K562 treated with DMSO at 1 percent for 4 hours (cell line): ENCODE measurements around the gene IFRD2. TPM values are rescaled to one million over a fixed set of nuclear protein-coding genes. Genes with fewer than 3 reads are reported as not detected.

Experiments
- total RNA-seq: library from RNA; unstranded; fragments of 300-600 nt; gene quantifications from 2 replicates; pipeline ENCODE4 v1.2.3, GENCODE V29; 2022; ENCODE audit not compliant: insufficient read depth

Gene IFRD2, protein sequence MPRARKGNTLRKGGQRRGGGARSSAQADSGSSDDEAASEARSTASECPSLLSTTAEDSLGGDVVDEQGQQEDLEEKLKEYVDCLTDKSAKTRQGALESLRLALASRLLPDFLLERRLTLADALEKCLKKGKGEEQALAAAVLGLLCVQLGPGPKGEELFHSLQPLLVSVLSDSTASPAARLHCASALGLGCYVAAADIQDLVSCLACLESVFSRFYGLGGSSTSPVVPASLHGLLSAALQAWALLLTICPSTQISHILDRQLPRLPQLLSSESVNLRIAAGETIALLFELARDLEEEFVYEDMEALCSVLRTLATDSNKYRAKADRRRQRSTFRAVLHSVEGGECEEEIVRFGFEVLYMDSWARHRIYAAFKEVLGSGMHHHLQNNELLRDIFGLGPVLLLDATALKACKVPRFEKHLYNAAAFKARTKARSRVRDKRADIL
- total RNA-seq: 36.1 and 41.2 TPM in 2 replicates

DNA sequence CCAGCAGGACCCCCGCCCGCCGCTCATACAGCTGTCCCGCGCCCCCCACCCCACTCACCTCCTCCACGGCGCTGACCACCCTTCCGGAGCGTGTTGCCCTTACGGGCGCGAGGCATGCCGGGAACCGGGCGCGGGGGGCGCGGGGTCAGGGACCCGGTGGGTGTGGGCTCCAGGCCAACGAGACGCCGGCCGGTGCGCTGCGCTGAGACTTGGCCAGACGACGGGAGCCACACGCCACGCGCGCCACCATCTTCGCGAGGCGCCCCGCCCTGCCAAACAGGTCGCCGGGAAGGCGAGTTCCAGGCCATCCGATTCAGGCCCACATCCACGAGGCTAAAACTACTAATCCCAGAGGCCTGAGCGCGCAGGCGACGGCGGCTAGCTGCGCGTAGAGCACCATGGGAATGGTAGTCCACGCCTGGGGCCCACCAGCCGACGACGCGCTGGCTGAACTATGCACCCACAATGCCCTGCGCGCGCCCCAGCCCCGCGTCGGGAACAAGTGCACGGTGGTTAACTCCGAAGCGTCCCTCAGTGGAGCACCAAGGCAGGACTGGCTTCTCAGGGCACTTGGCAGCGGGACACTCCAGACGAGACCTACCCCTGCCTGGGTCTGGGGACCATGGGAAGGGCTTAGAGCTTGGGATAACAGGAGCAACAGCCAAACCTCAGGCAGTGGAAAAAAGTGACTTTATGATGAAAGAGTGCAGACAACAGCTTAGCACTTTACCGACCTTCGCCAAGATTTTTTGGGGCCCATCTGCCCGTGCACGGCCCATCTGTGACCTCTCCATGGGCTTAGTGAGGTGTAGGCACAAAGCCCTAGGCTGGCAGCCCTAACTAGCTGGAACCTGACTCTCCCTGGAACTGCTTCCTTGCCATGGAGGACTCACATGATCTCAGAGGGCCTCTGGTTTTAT is at the start of gene IFRD2:
IFRD2 (minus strand) TSS at position 271 of the 920 bp plus-strand sequence; CDS start at position 116, 155 bp downstream.

DNA sequence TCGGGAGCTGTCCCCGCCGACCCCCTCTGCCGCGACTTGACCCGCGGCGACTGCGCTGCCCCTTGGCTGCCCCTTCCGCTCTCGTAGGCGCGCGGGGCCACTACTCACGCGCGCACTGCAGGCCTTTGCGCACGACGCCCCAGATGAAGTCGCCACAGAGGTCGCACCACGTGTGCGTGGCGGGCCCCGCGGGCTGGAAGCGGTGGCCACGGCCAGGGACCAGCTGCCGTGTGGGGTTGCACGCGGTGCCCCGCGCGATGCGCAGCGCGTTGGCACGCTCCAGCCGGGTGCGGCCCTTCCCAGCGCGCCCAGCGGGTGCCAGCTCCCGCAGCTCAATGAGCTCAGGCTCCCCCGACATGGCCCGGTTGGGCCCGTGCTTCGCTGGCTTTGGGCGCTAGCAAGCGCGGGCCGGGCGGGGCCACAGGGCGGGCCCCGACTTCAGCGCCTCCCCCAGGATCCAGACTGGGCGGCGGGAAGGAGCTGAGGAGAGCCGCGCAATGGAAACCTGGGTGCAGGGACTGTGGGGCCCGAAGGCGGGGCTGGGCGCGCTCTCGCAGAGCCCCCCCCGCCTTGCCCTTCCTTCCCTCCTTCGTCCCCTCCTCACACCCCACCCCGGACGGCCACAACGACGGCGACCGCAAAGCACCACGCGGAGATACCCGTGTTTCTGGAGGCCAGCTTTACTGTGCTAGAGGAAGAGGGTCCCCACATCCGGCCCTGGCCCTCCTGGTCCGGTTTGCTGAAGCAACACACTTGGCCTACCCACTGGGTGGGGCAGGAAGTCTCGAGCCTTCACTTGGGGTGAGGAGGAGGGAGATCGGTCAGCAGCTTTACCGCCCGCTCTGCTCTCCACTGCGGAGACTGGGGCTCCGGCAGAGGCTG is 48.5 kb upstream of the IFRD2 start, which contains the start of gene RASSF1:
RASSF1 (minus strand) TSS at position 389 of the 882 bp plus-strand sequence; CDS start at position 358, 31 bp downstream.

GRCh38 chr3:50327943-50328691 is 35.9 kb upstream of the IFRD2 start, which contains the start of gene TUSC2:
Gene TUSC2 (minus strand): TSS chr3:50328223. CDS start chr3:50328099, 124 bp downstream.

DNA sequence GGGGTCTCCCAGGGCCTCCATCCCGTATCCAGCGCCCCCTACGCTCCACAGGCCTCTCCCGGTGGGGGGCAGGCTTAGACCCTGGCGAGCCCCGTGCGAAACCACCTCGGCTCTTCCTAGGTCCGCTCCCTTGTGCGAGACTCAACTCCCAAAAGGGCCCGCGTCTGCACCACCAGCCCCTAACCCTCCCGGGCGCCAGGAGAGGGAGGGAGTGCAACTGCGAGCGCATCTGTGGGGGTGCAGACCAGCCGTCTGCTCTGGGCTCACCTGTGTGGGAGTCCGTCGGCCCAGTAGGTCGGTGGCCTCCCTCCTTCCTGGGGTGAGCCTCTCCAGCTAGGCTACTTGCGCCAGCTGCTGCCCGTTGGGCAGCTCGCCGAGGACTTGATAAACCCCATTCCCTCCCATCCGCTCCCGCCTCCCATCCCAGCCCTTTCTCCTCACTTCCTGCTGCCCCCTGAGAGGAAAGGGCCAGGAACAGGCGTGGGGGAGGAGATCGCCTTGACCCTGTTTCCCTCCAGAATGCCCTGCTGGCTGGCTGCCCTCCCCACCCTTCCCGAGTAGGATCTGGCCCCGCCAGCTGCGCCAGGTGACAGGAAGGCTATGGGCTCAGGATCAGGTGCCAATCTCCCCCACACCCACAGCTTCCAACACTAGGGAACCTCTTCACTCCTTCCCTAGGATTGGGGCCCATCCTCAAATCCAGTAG is 30.3 kb upstream of the IFRD2 start, which contains the start of gene HYAL2:
HYAL2 (minus strand) TSS at position 360 of the 706 bp plus-strand sequence. CDS start 2,256 bp downstream, outside the sequence.

GRCh38 chr3:50303013-50303815 is 11.0 kb upstream of the IFRD2 start, which contains the start of gene HYAL1:
Gene HYAL1 (minus strand): TSS chr3:50303574. CDS start chr3:50302956, 618 bp downstream.

GRCh38 chr3:50298836-50299637 is 6.8 kb upstream of the IFRD2 start, which contains the start of the genes HYAL3 and NAA80:
Gene HYAL3 (minus strand): TSS chr3:50299405. CDS start chr3:50295602, 3,803 bp downstream.
Gene NAA80 (minus strand): TSS chr3:50299405. CDS start chr3:50297463, 1,942 bp downstream.

GRCh38 chr3:50278880-50279224 is 13.4 kb downstream of the IFRD2 start, which contains the start of gene LSMEM2:
Gene LSMEM2 (plus strand): TSS chr3:50279087. CDS start chr3:50279114, 27 bp downstream.

DNA sequence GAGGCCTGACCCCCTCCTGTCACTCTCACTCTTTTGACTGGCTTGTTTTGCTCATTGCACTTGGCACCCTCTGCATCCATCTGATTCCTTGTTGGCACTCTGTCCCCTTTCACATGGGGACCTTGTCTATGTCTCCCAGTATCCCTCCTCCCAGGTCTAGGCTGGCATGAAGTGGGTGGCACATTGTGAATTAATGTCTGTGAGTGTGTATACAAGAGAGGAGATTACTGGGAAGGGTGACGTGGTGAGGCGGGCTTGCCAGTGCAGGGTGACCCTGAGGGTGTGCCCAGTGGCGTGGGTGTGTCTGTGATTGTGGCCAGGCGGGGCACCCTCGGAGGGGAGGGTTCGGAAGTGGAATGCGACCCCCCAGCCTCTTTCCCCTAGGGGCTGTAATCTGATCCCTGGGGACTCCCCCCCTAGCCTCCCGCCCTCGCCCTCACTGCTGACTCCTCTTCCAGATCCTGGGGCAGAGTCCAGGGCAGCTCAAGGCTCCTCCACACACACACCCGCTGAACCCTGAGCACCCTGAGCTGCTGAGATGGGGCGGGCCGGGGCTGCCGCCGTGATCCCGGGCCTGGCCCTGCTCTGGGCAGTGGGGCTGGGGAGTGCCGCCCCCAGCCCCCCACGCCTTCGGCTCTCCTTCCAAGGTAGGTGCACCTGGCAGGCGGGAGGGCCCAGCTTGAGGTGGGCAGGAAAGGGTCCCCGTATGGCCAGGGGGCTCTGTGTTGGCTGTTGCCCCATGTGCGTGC is 23.4 kb downstream of the IFRD2 start, which contains the start of gene SEMA3B:
SEMA3B (plus strand) TSS at position 445 of the 749 bp plus-strand sequence; CDS start at position 539, 94 bp downstream.

Other genes with a start within 250 kb of the IFRD2 start
- gene RBM5, start 203.5 kb downstream of the IFRD2 start, total RNA-seq: 38.5 and 47.1 TPM in 2 replicates
- 2.4 and 3.7 TPM in 2 replicates for gene SEMA3F, start 137.1 kb downstream of the IFRD2 start, total RNA-seq
- not detected in 2 replicates for gene GNAT1, start 100.8 kb downstream of the IFRD2 start, total RNA-seq
- gene SLC38A3, start 87.2 kb downstream of the IFRD2 start, total RNA-seq: not detected in 2 replicates
- gene GNAI2, start 56.2 kb downstream of the IFRD2 start, total RNA-seq: 85.7 and 91.4 TPM in 2 replicates
- gene SEMA3B, start 23.3 kb downstream of the IFRD2 start, total RNA-seq: 2.9 and 3.8 TPM in 2 replicates
- gene LSMEM2, start 13.3 kb downstream of the IFRD2 start, total RNA-seq: 0.47 TPM in 1 of 2 replicates, not detected in the other
- gene HYAL3, start 7.0 kb upstream of the IFRD2 start, total RNA-seq: 11.0 and 12.0 TPM in 2 replicates
- 9.2 and 10.6 TPM in 2 replicates for gene NAA80, start 7.0 kb upstream of the IFRD2 start, total RNA-seq
- gene HYAL1, start 11.1 kb upstream of the IFRD2 start, total RNA-seq: 3.6 and 4.9 TPM in 2 replicates
- gene HYAL2, start 30.3 kb upstream of the IFRD2 start, total RNA-seq: 7.4 and 12.3 TPM in 2 replicates
- 29.7 and 46.9 TPM in 2 replicates for gene TUSC2, start 35.8 kb upstream of the IFRD2 start, total RNA-seq
- gene RASSF1, start 48.4 kb upstream of the IFRD2 start, total RNA-seq: 75.6 and 80.3 TPM in 2 replicates
- gene ZMYND10, start 53.3 kb upstream of the IFRD2 start, total RNA-seq: 1.7 and 2.7 TPM in 2 replicates
- gene NPRL2, start 58.3 kb upstream of the IFRD2 start, total RNA-seq: 28.9 and 35.2 TPM in 2 replicates
- 9.7 and 11.7 TPM in 2 replicates for gene CYB561D2, start 58.4 kb upstream of the IFRD2 start, total RNA-seq
- 26.6 and 33.3 TPM in 2 replicates for gene TMEM115, start 67.1 kb upstream of the IFRD2 start, total RNA-seq
- 0.35 TPM in 1 of 2 replicates, not detected in the other for gene CACNA2D2, start 211.2 kb upstream of the IFRD2 start, total RNA-seq